MM.1S (cell line): Measurements from ENCODE around the gene SREBF1.

Experiments used
- DNase-seq: peaks from one replicate; pipeline ENCODE4 v3.0.0-alpha.2; 2015
- H2AFZ ChIP-seq: fragments of 300-600 bp; sonication (generic); 2 replicates; pipeline ENCODE4 v1.6.0; 2016; ENCODE audit warnings: antibody characterized with exemption, low read length
- H3F3A ChIP-seq: fragments of 300-600 bp; sonication (generic); 2 replicates; pipeline ENCODE4 v1.6.1; 2016; ENCODE audit warnings: mild to moderate bottlenecking, antibody characterized with exemption, low read length, moderate library complexity, mixed read lengths; ENCODE audit not compliant: insufficient read depth
- H3K27ac ChIP-seq: fragments of 300-600 bp; sonication (generic); 2 replicates; pipeline ENCODE4 v1.5.1; 2016; ENCODE audit warnings: mild to moderate bottlenecking, low read length
- H3K27me3 ChIP-seq: fragments of 300-600 bp; sonication (generic); replicated peaks from 2 replicates; pipeline ENCODE4 v1.6.0; 2016; ENCODE audit warnings: low read length; ENCODE audit not compliant: insufficient read depth
- H3K36me3 ChIP-seq: fragments of 300-600 bp; sonication (generic); replicated peaks from 2 replicates; pipeline ENCODE4 v1.6.1; 2016; ENCODE audit warnings: mild to moderate bottlenecking, low read length, mixed read lengths; ENCODE audit not compliant: insufficient read depth
- H3K4me1 ChIP-seq: fragments of 300-600 bp; sonication (generic); 2 replicates; pipeline ENCODE4 v1.6.1; 2016; ENCODE audit warnings: low read length, mixed read lengths
- H3K4me2 ChIP-seq: fragments of 300-600 bp; sonication (generic); 2 replicates; pipeline ENCODE4 v1.6.0; 2016; ENCODE audit warnings: low read depth, low read length
- H3K4me3 ChIP-seq: fragments of 300-600 bp; sonication (generic); 2 replicates; pipeline ENCODE4 v1.5.1; 2016; ENCODE audit warnings: low read length, mixed read lengths
- H3K79me2 ChIP-seq: fragments of 300-600 bp; sonication (generic); 2 replicates; pipeline ENCODE4 v1.6.1; 2016; ENCODE audit warnings: mixed run types, low read length, mixed read lengths
- H3K9ac ChIP-seq: fragments of 300-600 bp; sonication (generic); 2 replicates; pipeline ENCODE4 v1.6.1; 2016; ENCODE audit warnings: low read length, mixed read lengths
- H3K9me2 ChIP-seq: fragments of 300-600 bp; sonication (generic); replicated peaks from 2 replicates; pipeline ENCODE4 v1.6.1; 2016; ENCODE audit warnings: mild to moderate bottlenecking, low read length, mixed read lengths; ENCODE audit not compliant: insufficient read depth
- H3K9me3 ChIP-seq: fragments of 300-600 bp; sonication (generic); replicated peaks from 2 replicates; pipeline ENCODE4 v1.6.1; 2016; ENCODE audit warnings: mild to moderate bottlenecking, low read length, mixed read lengths; ENCODE audit not compliant: insufficient read depth
- H4K20me1 ChIP-seq: fragments of 300-600 bp; sonication (generic); 2 replicates; pipeline ENCODE4 v1.6.1; 2016; ENCODE audit warnings: mild to moderate bottlenecking, low read length, moderate library complexity, mixed read lengths; ENCODE audit not compliant: insufficient read depth
- CTCF ChIP-seq: fragments of 300-600 bp; sonication (generic); IDR thresholded peaks from 2 replicates; pipeline ENCODE4 v1.5.1; 2016; ENCODE audit warnings: antibody characterized with exemption, low read length, mixed read lengths
- EZH2 ChIP-seq: fragments of 300-600 bp; sonication (generic); optimal IDR thresholded peaks from 2 replicates; pipeline ENCODE3; 2017; ENCODE audit warnings: low read depth, mild to moderate bottlenecking, antibody characterized with exemption, low read length, mixed read lengths
- EZH2phosphoT487 ChIP-seq: fragments of 300-600 bp; sonication (generic); IDR thresholded peaks from 2 replicates; pipeline ENCODE4 v1.6.1; 2018; ENCODE audit warnings: antibody characterized with exemption, low read length

Gene SREBF1

GRCh38 chr17:17827826-17828621 is 8.8 kb downstream of the SREBF1 start:
- no peaks in the 10 kb centered on the region for H3K27me3 ChIP-seq
- no peak for DNase-seq
- no peak overlapping the region for H3K27ac ChIP-seq
- peaks cover 33% of the 10 kb centered on the region for H3K4me1 ChIP-seq
- H3K4me2 ChIP-seq, result no peak overlapping the region
- H3K9me3 ChIP-seq, result no peaks in the 10 kb centered on the region
- H3K9ac ChIP-seq, result no peak overlapping the region
- no peaks in the 10 kb centered on the region for H3K36me3 ChIP-seq
- TF ChIP-seq EZH2phosphoT487, result no peak
- TF ChIP-seq EZH2, result no peak
- TF ChIP-seq CTCF, result no peak
- no peaks in the 10 kb centered on the region for H3K9me2 ChIP-seq
- H3K4me3 ChIP-seq, result no peak overlapping the region
- no peak overlapping the region for H2AFZ ChIP-seq
- no peaks in the 10 kb centered on the region for H4K20me1 ChIP-seq
- H3K79me2 ChIP-seq, result peaks cover 75% of the 10 kb centered on the region
- peaks cover 16% of the 10 kb centered on the region; the same call in 1 of the 2 replicates for H3F3A ChIP-seq

GRCh38 chr17:17826942-17827785 is 9.6 kb downstream of the SREBF1 start:
- no peak for TF ChIP-seq EZH2phosphoT487
- no peak for TF ChIP-seq EZH2
- no peak for TF ChIP-seq CTCF
- Histone ChIP-seq H3K27me3 (no peaks in the 10 kb centered on the region), H3K4me3 (no peak overlapping the region), H3K4me1 (peaks cover 41% of the 10 kb centered on the region), H3K9me2 (no peaks in the 10 kb centered on the region), H3K9me3 (no peaks in the 10 kb centered on the region), H3F3A (peaks cover 16% of the 10 kb centered on the region; the same call in 1 of the 2 replicates), H4K20me1 (no peaks in the 10 kb centered on the region), H3K4me2 (no peak overlapping the region), H3K9ac (no peak overlapping the region), H3K36me3 (no peaks in the 10 kb centered on the region), H3K79me2 (peaks cover 77% of the 10 kb centered on the region), H2AFZ (no peak overlapping the region), H3K27ac (no peak overlapping the region)
- no peak for DNase-seq

- Histone ChIP-seq H3K4me2 (no peak overlapping the region), H3K79me2 (peaks cover 77% of the 10 kb centered on the region), H4K20me1 (no peaks in the 10 kb centered on the region), H3F3A (peaks cover 16% of the 10 kb centered on the region; the same call in 1 of the 2 replicates), H3K9me3 (no peaks in the 10 kb centered on the region), H3K36me3 (no peaks in the 10 kb centered on the region), H3K4me3 (no peak overlapping the region), H3K9ac (no peak overlapping the region), H2AFZ (no peak overlapping the region), H3K27ac (no peak overlapping the region), H3K27me3 (no peaks in the 10 kb centered on the region), H3K9me2 (no peaks in the 10 kb centered on the region), H3K4me1 (peaks cover 47% of the 10 kb centered on the region)
- no peak for DNase-seq
- no peak for TF ChIP-seq EZH2phosphoT487
- no peak for TF ChIP-seq EZH2
- TF ChIP-seq CTCF, result no peak
Measured at GRCh38 chr17:17826342-17826713, 10.5 kb downstream of the SREBF1 start.
